Breast epithelium (tissue), 4 donors: Measurements from ENCODE around the gene CCDC127. TPM values are rescaled to one million over a fixed set of nuclear protein-coding genes. Genes with fewer than 3 reads are reported as not detected.
A peak's percentile ranks its signal among the peaks of the same experiment; 100 is the strongest.
"Not testable (repeated sequence)": the region's sequence is repeated elsewhere in the genome, so short reads cannot be mapped to it uniquely, and the experiment has no call there.

Source experiments
- DNase-seq, 2 donors: peaks; one replicate each; pipeline ENCODE4 v3.0.0-alpha.2; 2019; ENCODE audit warnings: low spot score in 2 of 2
- H3K27ac ChIP-seq, 2 donors: fragments of 200-600 bp; sonication (generic) in 1 of 2; one replicate each; pipeline ENCODE4 v1.5.1; 2016 to 2019; ENCODE audit warnings: mild to moderate bottlenecking in 1 of 2
- H3K27me3 ChIP-seq, 2 donors: fragments of 200-600 bp; sonication (generic) in 1 of 2; one replicate each; pipeline versions ENCODE4 v1.5.1 to v1.6.0; 2017 to 2019; ENCODE audit warnings: control low read depth in 1 of 2, mild to moderate bottlenecking in 1 of 2
- H3K36me3 ChIP-seq: fragments of 200-600 bp; one replicate; pipeline ENCODE4 v1.5.1; 2019
- H3K4me1 ChIP-seq, 2 donors: fragments of 200-600 bp; sonication (generic); one replicate each; pipeline ENCODE4 v1.5.1; 2016 to 2019; ENCODE audit warnings: control low read depth in 1 of 2
- H3K4me3 ChIP-seq, 3 donors: fragments of 200-600 bp; sonication (generic); 1 replicate in 2 of 3; 2 replicates in 1 of 3; pipeline ENCODE4 v1.5.1; 2016 to 2019; ENCODE audit warnings: mild to moderate bottlenecking in 3 of 3, moderate library complexity in 2 of 3
- H3K9me3 ChIP-seq, 2 donors: fragments of 200-600 bp; sonication (generic) in 1 of 2; one replicate each; pipeline ENCODE4 v1.5.1; 2016 to 2019; ENCODE audit warnings: control low read depth in 1 of 2
- CTCF ChIP-seq, 3 donors: fragments of 450-650 bp; IDR thresholded peaks; one replicate each; pipeline ENCODE4 v1.5.1; 2016 to 2017; ENCODE audit warnings: antibody characterized with exemption in 3 of 3, mild to moderate bottlenecking in 3 of 3, moderate library complexity in 3 of 3
- POLR2A ChIP-seq: fragments of 450-650 bp; IDR thresholded peaks from one replicate; pipeline ENCODE4 v1.6.1; 2016; ENCODE audit warnings: antibody characterized with exemption, mild to moderate bottlenecking, moderate library complexity
- POLR2AphosphoS5 ChIP-seq, 3 donors: sonication (generic); formaldehyde crosslinking; IDR thresholded peaks; one replicate each; pipeline ENCODE4 v1.6.1; 2017; ENCODE audit warnings: antibody characterized with exemption in 3 of 3
- intact Hi-C: fragments of 100-400 bp; cut with DNase I; formaldehyde crosslinking; loops from one replicate; pipeline ENCODE4 v1.15.1; 2023; ENCODE audit warnings: low total_unique reads
- total RNA-seq, 3 donors: library from RNA; depleted of rRNA; stranded (reverse); fragments of >200 nt; gene quantifications; one replicate each; pipeline ENCODE4 v1.1.0, GENCODE V29; 2016

Gene CCDC127
- total RNA-seq, 3 donors from 2014 or later, result 5.0 to 5.6 (median 5.3) TPM

- Histone ChIP-seq H3K36me3 (no peaks in the 10 kb centered on the region), H3K27ac (peak overlapping the region in 1 of 2 donors; percentile 48), H3K4me1 (no peaks in the 10 kb centered on the region), H3K27me3 (no peaks in the 10 kb centered on the region), H3K9me3 (no peaks in the 10 kb centered on the region), H3K4me3 (peak overlapping the region in 2 of 3 donors; percentile 15 to 44)
- DNase-seq, result peak; percentile 55 to 61
- intact Hi-C loops, result no loop called here
- TF ChIP-seq CTCF (IDR thresholded peaks at IDR 0.05) (no peak), POLR2AphosphoS5 (IDR thresholded peaks at IDR 0.05) (no peak), POLR2A (no peak)
Observed at GRCh38 chr5:169071-169727, 48.8 kb downstream of the CCDC127 start.

- H3K9me3 ChIP-seq, result no peaks in the 10 kb centered on the region
- DNase-seq, result no peak
- intact Hi-C loops, result no loop called here
- H3K27ac ChIP-seq, result no peak overlapping the region
- no peak for TF ChIP-seq POLR2A
- TF ChIP-seq CTCF (IDR thresholded peaks at IDR 0.05), result no peak
- TF ChIP-seq POLR2AphosphoS5 (IDR thresholded peaks at IDR 0.05), result no peak
- H3K27me3 ChIP-seq, result no peaks in the 10 kb centered on the region
- H3K4me3 ChIP-seq, result no peak overlapping the region
- H3K36me3 ChIP-seq, result no peaks in the 10 kb centered on the region
- H3K4me1 ChIP-seq, result no peaks in the 10 kb centered on the region
Observed at GRCh38 chr5:167982-168660, 49.8 kb downstream of the CCDC127 start.

GRCh38 chr5:167511-167910 is 50.4 kb downstream of the CCDC127 start:
- intact Hi-C loops, result no loop called here
- no peak for DNase-seq
- H3K4me3 ChIP-seq, result no peak overlapping the region
- H3K4me1 ChIP-seq, result no peaks in the 10 kb centered on the region
- no peaks in the 10 kb centered on the region for H3K9me3 ChIP-seq
- no peak for TF ChIP-seq POLR2AphosphoS5 (IDR thresholded peaks at IDR 0.05)
- no peak for TF ChIP-seq POLR2A
- TF ChIP-seq CTCF (IDR thresholded peaks at IDR 0.05), result no peak
- H3K27me3 ChIP-seq, result no peaks in the 10 kb centered on the region
- H3K27ac ChIP-seq, result no peak overlapping the region
- H3K36me3 ChIP-seq, result no peaks in the 10 kb centered on the region

- H3K27ac ChIP-seq, result no peak overlapping the region
- TF ChIP-seq POLR2A (no peak), POLR2AphosphoS5 (IDR thresholded peaks at IDR 0.05) (no peak), CTCF (IDR thresholded peaks at IDR 0.05) (no peak)
- intact Hi-C loops, result no loop called here
- peak in 1 of 2 donors; percentile 41 for DNase-seq
- no peaks in the 10 kb centered on the region for H3K27me3 ChIP-seq
- no peaks in the 10 kb centered on the region for H3K9me3 ChIP-seq
- H3K4me3 ChIP-seq, result no peak overlapping the region
- no peaks in the 10 kb centered on the region for H3K4me1 ChIP-seq
- no peaks in the 10 kb centered on the region for H3K36me3 ChIP-seq
Observed at GRCh38 chr5:166441-167372, 51.2 kb downstream of the CCDC127 start.

- H3K27ac ChIP-seq, H3K4me3 ChIP-seq, intact Hi-C loops, H3K4me1 ChIP-seq, H3K9me3 ChIP-seq, H3K27me3 ChIP-seq, DNase-seq, H3K36me3 ChIP-seq: not testable (repeated sequence)
Observed at GRCh38 chr5:164783-165182, 53.2 kb downstream of the CCDC127 start.
